ENCODE data around the gene AKAP8L. TPM values are rescaled to one million over a fixed set of nuclear protein-coding genes. Genes with fewer than 3 reads are reported as not detected.

The AKAP8L gene
- total and polyA plus RNA-seq, 12 donors: 48.3 to 652 (median 131) TPM

GRCh38 chr19:15436012-15436825 is 17.4 kb upstream of the AKAP8L start:
- Histone ChIP-seq H3K9me3 (replicated peaks in 1 of 3) (no peaks in the 10 kb centered on the region), H3K27ac (no peak overlapping the region), H3K27me3 (no peaks in the 10 kb centered on the region), H3K36me3 (replicated peaks in 1 of 2) (no peaks in the 10 kb centered on the region), H3K4me3 (no peak overlapping the region), H3K4me1 (replicated peaks in 1 of 2) (peaks cover 12 to 14% of the 10 kb centered on the region in 2 donors)
- WGBS, 4 donors: 79 to 89% (median 87%) methylated on average over 10 of the region's 10 CpGs
- TF ChIP-seq CTCF (IDR thresholded peaks at IDR 0.05) (no peak), POLR2A (IDR thresholded peaks at IDR 0.05) (no peak)
- no peak for DNase-seq
- intact Hi-C loops (cut with DNase I): no loop called here

GRCh38 chr19:15433519-15434069 is 14.8 kb upstream of the AKAP8L start:
- H3K27ac ChIP-seq: peak overlapping the region; percentile 77 to 97 (median 90)

GRCh38 chr19:15432629-15433518 is 14.1 kb upstream of the AKAP8L start:
- Histone ChIP-seq H3K27me3 (no peaks in the 10 kb centered on the region), H3K4me1 (replicated peaks in 1 of 2) (peaks cover 26 to 32% of the 10 kb centered on the region in 2 donors), H3K9me3 (replicated peaks in 1 of 3) (no peaks in the 10 kb centered on the region), H3K36me3 (replicated peaks in 1 of 2) (peaks cover 0 to 2% of the 10 kb centered on the region in 2 donors), H3K4me3 (peak overlapping the region; percentile 36 to 96 (median 64)), H3K27ac (peak overlapping the region; percentile 77 to 97 (median 90))
- WGBS, 4 donors: 0 to 1% (median 0%) methylated on average over 18 to 75 of the region's 75 CpGs
- no peak for TF ChIP-seq CTCF (IDR thresholded peaks at IDR 0.05)
- peak; percentile 22 to 46 for TF ChIP-seq POLR2A (IDR thresholded peaks at IDR 0.05)
- intact Hi-C loops (cut with DNase I): no loop called here
- peak; percentile 86 to 92 (median 91) for DNase-seq

More at GRCh38 chr19:15433519-15434069, 14.8 kb upstream of the AKAP8L start:
- TF ChIP-seq POLR2A (IDR thresholded peaks at IDR 0.05) (no peak), CTCF (IDR thresholded peaks at IDR 0.05) (no peak)
- Histone ChIP-seq H3K27me3 (no peaks in the 10 kb centered on the region), H3K36me3 (replicated peaks in 1 of 2) (no peaks in the 10 kb centered on the region), H3K4me1 (replicated peaks in 1 of 2) (peaks cover 21 to 30% of the 10 kb centered on the region in 2 donors), H3K9me3 (replicated peaks in 1 of 3) (no peaks in the 10 kb centered on the region), H3K4me3 (peak overlapping the region in 2 of 4 donors; percentile 36 to 96)
- no peak for DNase-seq
- 52 to 67% (median 55%) methylated on average over 6 to 8 of the region's 8 CpGs for WGBS, 4 donors
- intact Hi-C loops (cut with DNase I): no loop called here
